HEK293 (cell line): ENCODE measurements around the gene PEX16.

Experiments used
- CTCF ChIA-PET: fragments of 350-600 bp; formaldehyde crosslinking; extraction: SDS; loops from one replicate; lab custom pipeline; 2021; ENCODE audit warnings: antibody characterized with exemption; lab: Yijun Ruan, JAX
- POLR2A ChIA-PET: fragments of 300-600 bp; formaldehyde crosslinking; extraction: SDS; loops from one replicate; lab custom pipeline; 2020; ENCODE audit warnings: antibody characterized with exemption, inconsistent platforms; lab: Yijun Ruan, JAX
- H3K27ac ChIP-seq: fragments of 200-500 bp; sonication (Bioruptor generic); 2 replicates; pipeline ENCODE4 v1.5.1; 2014; ENCODE audit warnings: low read depth, low read length, control low read depth, inconsistent platforms; ENCODE audit errors: extremely low read depth
- H3K36me3 ChIP-seq, 2 experiments: fragments of 200-500 bp in 1 of 2; sonication (Bioruptor generic) in 1 of 2; 1 replicate in 1 of 2; 2 replicates in 1 of 2; pipeline ENCODE4 v1.5.1; 2014 to 2017; ENCODE audit warnings: inconsistent platforms in 2 of 2, low read length in 2 of 2; ENCODE audit not compliant: control insufficient read depth in 2 of 2, insufficient read depth in 1 of 2
- H3K4me1 ChIP-seq: fragments of 200-500 bp; sonication (Bioruptor generic); 2 replicates; pipeline ENCODE4 v1.5.1; 2014; ENCODE audit warnings: mild to moderate bottlenecking, low read length, inconsistent platforms; ENCODE audit not compliant: control insufficient read depth, insufficient read depth
- H3K4me3 ChIP-seq: 2 replicates; pipeline ENCODE4 v1.5.1; 2011; ENCODE audit warnings: low read depth, mild to moderate bottlenecking, control low read depth, low read length, moderate library complexity
- H3K9me3 ChIP-seq: fragments of 200-500 bp; sonication (Bioruptor generic); 2 replicates; pipeline ENCODE4 v1.5.1; 2014; ENCODE audit warnings: low read depth, low read length, inconsistent platforms; ENCODE audit not compliant: control insufficient read depth, insufficient read depth
- BCL6B ChIP-seq: fragments of 450-650 bp; formaldehyde crosslinking; IDR thresholded peaks from 2 replicates; pipeline ENCODE4 v1.5.1; 2017; ENCODE audit warnings: missing biosample characterization, missing genetic modification characterization
- EGR2 ChIP-seq: fragments of 450-650 bp; formaldehyde crosslinking; IDR thresholded peaks from 2 replicates; pipeline ENCODE4 v1.5.1; 2016; ENCODE audit warnings: low read depth, missing biosample characterization, missing genetic modification characterization
- ELK4 ChIP-seq: IDR thresholded peaks from 2 replicates; pipeline ENCODE4 v1.6.1; 2011; ENCODE audit warnings: mild to moderate bottlenecking, low read depth, low read length, borderline replicate concordance
- HOXA7 ChIP-seq: sonication (generic); formaldehyde crosslinking; IDR thresholded peaks from 2 replicates; pipeline ENCODE4 v1.8.1; 2022; ENCODE audit warnings: missing genetic modification reagents, borderline replicate concordance
- SCRT2 ChIP-seq: fragments of 450-650 bp; formaldehyde crosslinking; IDR thresholded peaks from 2 replicates; pipeline ENCODE4 v1.5.1; 2016; ENCODE audit warnings: missing biosample characterization, missing genetic modification characterization
- ZFP3 ChIP-seq: fragments of 450-650 bp; formaldehyde crosslinking; IDR thresholded peaks from 2 replicates; pipeline ENCODE4 v1.5.1; 2016; ENCODE audit warnings: low read depth, missing biosample characterization, missing genetic modification characterization
- ZNF10 ChIP-seq: fragments of 450-650 bp; formaldehyde crosslinking; IDR thresholded peaks from 2 replicates; pipeline ENCODE4 v1.5.1; 2017; ENCODE audit warnings: missing biosample characterization, missing genetic modification characterization
- ZNF133 ChIP-seq: fragments of 450-650 bp; formaldehyde crosslinking; IDR thresholded peaks from 2 replicates; pipeline ENCODE4 v1.5.1; 2016; ENCODE audit warnings: missing biosample characterization, missing genetic modification characterization
- ZNF155 ChIP-seq: fragments of 450-650 bp; formaldehyde crosslinking; IDR thresholded peaks from 2 replicates; pipeline ENCODE4 v1.5.1; 2016; ENCODE audit warnings: missing biosample characterization, missing genetic modification characterization
- ZNF23 ChIP-seq: fragments of 450-650 bp; formaldehyde crosslinking; IDR thresholded peaks from 2 replicates; pipeline ENCODE4 v1.5.1; 2016; ENCODE audit warnings: missing biosample characterization, missing genetic modification characterization, borderline replicate concordance
- ZNF302 ChIP-seq: fragments of 450-650 bp; formaldehyde crosslinking; IDR thresholded peaks from 2 replicates; pipeline ENCODE4 v1.5.1; 2016; ENCODE audit warnings: missing biosample characterization, missing genetic modification characterization, low read depth
- ZNF335 ChIP-seq: fragments of 450-650 bp; formaldehyde crosslinking; conservative IDR thresholded peaks from 2 replicates; pipeline ENCODE4 v1.5.1; 2016; ENCODE audit warnings: missing biosample characterization, missing genetic modification characterization
- ZNF350 ChIP-seq: fragments of 450-650 bp; formaldehyde crosslinking; IDR thresholded peaks from 2 replicates; pipeline ENCODE4 v1.5.0; 2017; ENCODE audit warnings: missing biosample characterization, mild to moderate bottlenecking, missing genetic modification characterization
- ZNF354C ChIP-seq: fragments of 450-650 bp; formaldehyde crosslinking; IDR thresholded peaks from 2 replicates; pipeline ENCODE4 v1.5.1; 2016; ENCODE audit warnings: missing biosample characterization, missing genetic modification characterization, low read depth, borderline replicate concordance
- ZNF416 ChIP-seq: fragments of 450-650 bp; formaldehyde crosslinking; IDR thresholded peaks from 2 replicates; pipeline ENCODE4 v1.5.1; 2016; ENCODE audit warnings: missing biosample characterization, missing genetic modification characterization
- ZNF561 ChIP-seq: fragments of 450-650 bp; IDR thresholded peaks from 2 replicates; pipeline ENCODE4 v1.5.1; 2018; ENCODE audit warnings: missing biosample characterization, missing genetic modification characterization, borderline replicate concordance
- ZNF626 ChIP-seq: fragments of 450-650 bp; sonication (Bioruptor Pico); formaldehyde crosslinking; IDR thresholded peaks from 2 replicates; pipeline ENCODE4 v1.5.1; 2018; ENCODE audit warnings: missing biosample characterization, missing genetic modification characterization, inconsistent platforms
- ZNF677 ChIP-seq: fragments of 450-650 bp; IDR thresholded peaks from 2 replicates; pipeline ENCODE4 v1.5.0; 2018; ENCODE audit warnings: missing biosample characterization, mild to moderate bottlenecking, missing genetic modification characterization, moderate library complexity
- ZNF837 ChIP-seq: fragments of 450-650 bp; formaldehyde crosslinking; IDR thresholded peaks from 2 replicates; pipeline ENCODE4 v1.5.1; 2016; ENCODE audit warnings: missing biosample characterization, missing genetic modification characterization

PEX16 gene

GRCh38 chr11:45892856-45893255 is 24.8 kb downstream of the PEX16 start:
- H3K4me3 ChIP-seq: no peak overlapping the region
- ChIA-PET CTCF (interaction anchor here (0.6 to 2.8 kb wide), 4 partner anchors 17 to 73 kb away, joined by 3 to 18 read pairs (median 4); no protein-coding TSS in a partner anchor), POLR2A (interaction anchor here (0.7 kb wide), 1 partner anchor 20 kb away, joined by 3 read pairs; no protein-coding TSS in a partner anchor)
- no peaks in the 10 kb centered on the region; the same call in 1 of the 2 replicates for H3K4me1 ChIP-seq
- TF ChIP-seq ZNF354C (tag by site-specific recombination): no peak
- TF ChIP-seq HOXA7 (CRISPR knock-in tag): no peak
- TF ChIP-seq SCRT2 (tag by site-specific recombination): peak; percentile 72
- no peaks in the 10 kb centered on the region for H3K9me3 ChIP-seq
- H3K27ac ChIP-seq: no peak overlapping the region
- H3K36me3 ChIP-seq: no peaks in the 10 kb centered on the region

GRCh38 chr11:45890886-45891550 is 26.7 kb downstream of the PEX16 start:
- ChIA-PET POLR2A (interaction anchor here (0.5 to 1.3 kb wide), 2 partner anchors 27 to 349 kb away, joined by 3 read pairs; no protein-coding TSS in a partner anchor), CTCF (interaction anchor here (4.2 kb wide), 1 partner anchor 18 kb away, joined by 17 read pairs; no protein-coding TSS in a partner anchor)
- Histone ChIP-seq H3K4me3 (no peak overlapping the region), H3K36me3 (no peaks in the 10 kb centered on the region), H3K9me3 (no peaks in the 10 kb centered on the region), H3K27ac (no peak overlapping the region), H3K4me1 (no peaks in the 10 kb centered on the region)
- TF ChIP-seq ZNF350 (tag by site-specific recombination): no peak

- TF ChIP-seq ZNF302 (tag by site-specific recombination) (no peak), EGR2 (no peak), ZFP3 (no peak), ZNF133 (tag by site-specific recombination) (no peak), BCL6B (no peak), ZNF561 (no peak), ZNF335 (tag by site-specific recombination) (no peak), ZNF837 (tag by site-specific recombination) (no peak), ZNF23 (tag by site-specific recombination) (no peak), ZNF626 (no peak), ZNF416 (tag by site-specific recombination) (no peak), ZNF677 (tag by site-specific recombination) (no peak), ZNF155 (tag by site-specific recombination) (no peak), ELK4 (no peak), ZNF10 (tag by site-specific recombination) (no peak)
- H3K9me3 ChIP-seq: no peaks in the 10 kb centered on the region
- ChIA-PET CTCF (interaction anchor here (4.2 kb wide), 1 partner anchor 17 kb away, joined by 17 read pairs; no protein-coding TSS in a partner anchor), POLR2A (interaction anchor here (1.3 kb wide), 1 partner anchor 28 kb away, joined by 3 read pairs; no protein-coding TSS in a partner anchor)
- no peak overlapping the region for H3K4me3 ChIP-seq
- H3K27ac ChIP-seq: no peak overlapping the region
- no peaks in the 10 kb centered on the region for H3K36me3 ChIP-seq
- no peaks in the 10 kb centered on the region for H3K4me1 ChIP-seq
Measured at GRCh38 chr11:45889966-45890365, 27.7 kb downstream of the PEX16 start.
